Superior temporal gyrus (tissue), 1 donor: ENCODE data around the gene CDPF1.

Source experiments
- DNase-seq: peaks from one replicate; pipeline ENCODE4 v3.0.0-alpha.2; 2016; ENCODE audit errors: extremely low spot score

The CDPF1 gene

GRCh38 chr22:46250035-46250782 is at the start of gene CDPF1:
Gene CDPF1, minus strand, starts transcription at chr22:46250293. Its CDS starts 2,009 bp downstream, at chr22:46248284.
- DNase-seq, result peak; percentile 83

- DNase-seq, result no peak
Measured at GRCh38 chr22:46299101-46299500, 49.0 kb upstream of the CDPF1 start.

- no peak for DNase-seq
Measured at GRCh38 chr22:46297151-46297812, 47.2 kb upstream of the CDPF1 start.

GRCh38 chr22:46296257-46297150 is 46.4 kb upstream of the CDPF1 start, which contains the start of gene GTSE1:
Gene GTSE1, plus strand, starts transcription at chr22:46296870. Its CDS starts 531 bp downstream, at chr22:46297401.
- DNase-seq, result peak; percentile 98

GRCh38 chr22:46295277-46295971 is 45.3 kb upstream of the CDPF1 start:
- DNase-seq, result no peak

- no peak for DNase-seq
Measured at GRCh38 chr22:46294784-46295183, 44.7 kb upstream of the CDPF1 start.

GRCh38 chr22:46293577-46294260 is 43.6 kb upstream of the CDPF1 start:
- peak; percentile 22 for DNase-seq

GRCh38 chr22:46292732-46293131 is 42.6 kb upstream of the CDPF1 start:
- no peak for DNase-seq

- DNase-seq, result no peak
Measured at GRCh38 chr22:46292173-46292572, 42.1 kb upstream of the CDPF1 start.

- no peak for DNase-seq
Measured at GRCh38 chr22:46290843-46291785, 41.0 kb upstream of the CDPF1 start.

- DNase-seq, result no peak
Measured at GRCh38 chr22:46290121-46290842, 40.2 kb upstream of the CDPF1 start.

GRCh38 chr22:46289244-46289891 is 39.3 kb upstream of the CDPF1 start:
- no peak for DNase-seq

- no peak for DNase-seq
Measured at GRCh38 chr22:46288846-46289243, 38.8 kb upstream of the CDPF1 start.

- no peak for DNase-seq
Measured at GRCh38 chr22:46287873-46288751, 38.0 kb upstream of the CDPF1 start.

GRCh38 chr22:46286941-46287872 is 37.1 kb upstream of the CDPF1 start:
- no peak for DNase-seq

- DNase-seq, result no peak
Measured at GRCh38 chr22:46286006-46286405, 35.9 kb upstream of the CDPF1 start.
